ENCODE results near the gene PCDH9.

- no peak for TF ChIP-seq CTCF (CRISPR knock-in tag; IDR thresholded peaks at IDR 0.05)
- no peak for TF ChIP-seq ZBTB42 (CRISPR knock-in tag; IDR thresholded peaks at IDR 0.05)
- TF ChIP-seq ZNF160 (CRISPR knock-in tag; IDR thresholded peaks at IDR 0.05), result no peak
- no peak for TF ChIP-seq FOXA1 (IDR thresholded peaks at IDR 0.05)
- no peak for TF ChIP-seq FOXA1 (CRISPR knock-in tag; IDR thresholded peaks at IDR 0.05)
- no peak for TF ChIP-seq KMT2B (CRISPR knock-in tag; IDR thresholded peaks at IDR 0.05)
- no peak for TF ChIP-seq POLR2AphosphoS5 (IDR thresholded peaks at IDR 0.05; ENCODE audit: low read depth, low read length)
- no peak for TF ChIP-seq CCAR2 (optimal IDR thresholded peaks at IDR 0.05; ENCODE audit: low read depth, low read length)
- TF ChIP-seq ZNF598 (CRISPR knock-in tag; IDR thresholded peaks at IDR 0.05; ENCODE audit: borderline replicate concordance), result no peak
Observed at GRCh38 chr13:66795636-66796035, 434.5 kb downstream of the PCDH9 start.
